Measurements from ENCODE around the gene WARS2.

GRCh38 chr1:119084798-119085197 lies 55.7 kb downstream of the WARS2 start:
- TF ChIP-seq CTCF (IDR thresholded peaks at IDR 0.05 in 4 of 5, conservative IDR thresholded peaks at IDR 0.05 in 1 of 5) = no peak
- TF ChIP-seq POLR2A (IDR thresholded peaks at IDR 0.05) = no peak

All from gastrocnemius medialis (tissue), 4 donors.